IPS-18a (cell line): ENCODE measurements around the gene NRL.
"Not testable (repeated sequence)": the region's sequence is repeated elsewhere in the genome, so short reads cannot be mapped to it uniquely, and the experiment has no call there.

ENCODE experiments used
- H3K27ac ChIP-seq: one replicate; pipeline ENCODE4 v1.5.1; 2013; ENCODE audit warnings: low read length
- H3K27me3 ChIP-seq: one replicate; pipeline ENCODE4 v1.6.1; 2013; ENCODE audit warnings: mild to moderate bottlenecking, low read length; ENCODE audit not compliant: control insufficient read depth, insufficient read depth
- H3K36me3 ChIP-seq: one replicate; pipeline ENCODE4 v1.6.1; 2013; ENCODE audit warnings: low read depth, low read length; ENCODE audit not compliant: control insufficient read depth
- H3K4me1 ChIP-seq: one replicate; pipeline ENCODE4 v1.6.1; 2013; ENCODE audit warnings: low read depth, low read length; ENCODE audit not compliant: control insufficient read depth
- H3K4me3 ChIP-seq: one replicate; pipeline ENCODE4 v1.5.1; 2013; ENCODE audit warnings: low read length
- H3K9ac ChIP-seq: one replicate; pipeline ENCODE4 v1.6.1; 2013; ENCODE audit warnings: mild to moderate bottlenecking, low read length, moderate library complexity
- H3K9me3 ChIP-seq: one replicate; pipeline ENCODE4 v1.6.1; 2013; ENCODE audit warnings: low read depth, low read length; ENCODE audit not compliant: control insufficient read depth

Gene NRL

DNA sequence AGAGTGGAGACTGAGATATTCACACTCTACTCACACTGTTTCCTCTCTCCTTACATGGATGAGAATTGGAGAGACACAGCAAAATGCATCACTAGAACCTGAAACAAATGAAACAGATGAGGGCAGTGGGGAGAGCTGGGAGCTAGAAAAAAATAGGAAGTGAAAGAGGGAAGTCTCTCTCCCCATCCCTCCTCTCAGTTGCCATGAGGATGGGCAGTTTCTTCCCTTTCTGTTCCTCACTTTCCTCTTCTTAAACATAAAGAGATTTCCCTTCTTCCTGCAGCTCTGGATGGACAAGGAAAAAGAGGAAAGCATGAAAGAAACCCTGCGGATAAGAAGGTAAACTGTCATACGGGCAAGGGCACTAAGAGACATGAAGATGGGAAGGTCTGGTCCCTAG, 65.7 kb downstream of the NRL start:
- H3K4me3 ChIP-seq, H3K4me1 ChIP-seq, H3K9ac ChIP-seq, H3K36me3 ChIP-seq, H3K27me3 ChIP-seq, H3K27ac ChIP-seq, H3K9me3 ChIP-seq: not testable (repeated sequence)

DNA sequence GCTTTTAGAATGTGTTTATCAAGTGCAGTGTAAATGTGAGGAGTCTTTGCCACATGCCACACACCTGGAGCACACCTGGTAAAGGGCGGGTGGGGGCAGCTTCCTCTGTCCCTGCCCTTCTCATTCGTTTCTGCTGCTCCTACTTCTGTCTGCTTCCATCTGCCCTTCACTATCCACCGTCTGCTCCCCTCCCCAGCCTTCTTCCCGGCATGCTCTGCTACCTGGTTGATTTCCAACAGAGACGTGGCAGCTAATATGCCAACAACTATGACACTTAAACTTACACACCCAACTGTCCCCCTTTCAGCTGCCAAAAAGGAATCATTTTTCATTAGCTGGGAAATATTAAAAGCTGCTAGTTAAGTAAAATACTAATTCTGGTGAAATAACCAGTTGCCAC, 72.0 kb downstream of the NRL start:
- Histone ChIP-seq H3K4me1 (no peaks in the 10 kb centered on the region), H3K9ac (no peak overlapping the region), H3K4me3 (no peak overlapping the region), H3K27me3 (no peaks in the 10 kb centered on the region), H3K9me3 (no peaks in the 10 kb centered on the region), H3K27ac (no peak overlapping the region), H3K36me3 (no peaks in the 10 kb centered on the region)

DNA sequence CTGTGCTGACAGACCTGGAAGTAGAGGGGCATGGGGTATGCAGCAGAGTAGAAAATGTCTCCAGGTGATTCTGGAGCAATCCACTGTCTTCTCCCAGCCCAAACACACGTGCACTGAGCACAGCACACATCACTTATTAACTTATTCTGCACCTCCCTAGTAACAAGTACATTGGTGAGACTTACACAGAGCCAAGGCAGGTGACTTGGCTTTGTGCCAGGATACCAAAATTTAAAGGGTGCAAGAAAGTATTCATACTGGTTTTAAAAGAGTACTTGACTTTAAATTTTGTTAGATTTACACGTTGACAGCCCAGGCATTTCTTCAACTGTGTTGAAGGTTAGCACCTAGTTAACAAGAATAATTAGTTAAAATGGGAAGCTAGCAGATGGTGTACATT, 74.1 kb downstream of the NRL start:
- Histone ChIP-seq H3K9me3 (no peaks in the 10 kb centered on the region), H3K27me3 (no peaks in the 10 kb centered on the region), H3K9ac (no peak overlapping the region), H3K4me1 (no peaks in the 10 kb centered on the region), H3K36me3 (no peaks in the 10 kb centered on the region), H3K4me3 (no peak overlapping the region), H3K27ac (no peak overlapping the region)

DNA sequence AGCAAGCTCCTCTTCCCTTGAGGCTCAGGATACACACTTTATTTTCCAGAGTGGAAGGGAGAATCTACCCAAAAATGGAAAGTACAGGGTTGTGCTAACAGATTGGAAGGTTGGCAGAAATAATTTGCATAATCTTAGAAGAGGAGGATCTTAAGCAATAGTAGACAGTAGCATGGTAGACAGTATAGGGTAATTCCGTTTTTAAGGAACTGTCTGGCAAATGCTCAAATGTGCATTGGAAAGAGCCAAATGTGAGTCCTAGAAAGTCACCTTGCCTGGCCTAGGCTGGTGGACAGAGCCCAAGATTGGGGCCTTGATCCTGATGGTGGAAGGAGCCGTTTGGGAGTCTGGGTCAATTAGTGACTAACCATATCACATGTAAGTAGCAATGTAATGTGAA, 76.1 kb downstream of the NRL start:
- no peaks in the 10 kb centered on the region for H3K4me1 ChIP-seq
- no peaks in the 10 kb centered on the region for H3K9me3 ChIP-seq
- no peaks in the 10 kb centered on the region for H3K27me3 ChIP-seq
- H3K4me3 ChIP-seq, result no peak overlapping the region
- no peak overlapping the region for H3K27ac ChIP-seq
- no peaks in the 10 kb centered on the region for H3K36me3 ChIP-seq
- H3K9ac ChIP-seq, result no peak overlapping the region

DNA sequence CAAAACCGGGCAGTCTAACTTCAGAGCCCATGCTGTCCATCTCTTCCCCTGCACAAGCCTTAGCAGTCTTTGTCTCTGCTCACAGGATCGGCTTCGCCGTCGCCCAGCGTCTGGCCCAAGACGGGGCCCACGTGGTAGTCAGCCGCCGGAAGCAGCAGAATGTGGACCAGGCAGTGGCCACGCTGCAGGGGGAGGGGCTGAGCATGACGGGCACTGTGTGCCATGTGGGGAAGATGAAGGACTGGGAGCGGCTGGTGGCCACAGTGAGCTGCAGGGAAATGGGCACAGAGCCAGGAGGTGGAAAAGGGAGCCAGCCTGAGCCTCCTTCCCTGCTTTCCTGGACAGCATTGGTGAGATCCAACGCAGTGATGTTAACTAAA, 77.1 kb downstream of the NRL start:
- H3K4me1 ChIP-seq, result no peaks in the 10 kb centered on the region
- no peak overlapping the region for H3K9ac ChIP-seq
- no peak overlapping the region for H3K27ac ChIP-seq
- H3K9me3 ChIP-seq, result no peaks in the 10 kb centered on the region
- H3K27me3 ChIP-seq, result no peaks in the 10 kb centered on the region
- no peak overlapping the region for H3K4me3 ChIP-seq
- no peaks in the 10 kb centered on the region for H3K36me3 ChIP-seq

- H3K27ac ChIP-seq, H3K36me3 ChIP-seq, H3K9ac ChIP-seq, H3K27me3 ChIP-seq, H3K4me1 ChIP-seq, H3K9me3 ChIP-seq: not testable (repeated sequence)
- peak overlapping the region; percentile 81 for H3K4me3 ChIP-seq
Observed at GRCh38 chr14:24036963-24037657, 77.6 kb downstream of the NRL start.

GRCh38 chr14:24036169-24036962, 78.4 kb downstream of the NRL start:
- peak overlapping the region; percentile 81 for H3K4me3 ChIP-seq
- H3K9ac ChIP-seq, result peak overlapping the region; percentile 74
- no peaks in the 10 kb centered on the region for H3K4me1 ChIP-seq
- H3K9me3 ChIP-seq, result no peaks in the 10 kb centered on the region
- H3K36me3 ChIP-seq, result no peaks in the 10 kb centered on the region
- no peak overlapping the region for H3K27ac ChIP-seq
- H3K27me3 ChIP-seq, result no peaks in the 10 kb centered on the region

GRCh38 chr14:24035769-24036168, 79.0 kb downstream of the NRL start:
- peak overlapping the region; percentile 81 for H3K4me3 ChIP-seq
- H3K9me3 ChIP-seq, H3K4me1 ChIP-seq, H3K27me3 ChIP-seq, H3K36me3 ChIP-seq, H3K27ac ChIP-seq, H3K9ac ChIP-seq: not testable (repeated sequence)

- Histone ChIP-seq H3K4me1 (no peaks in the 10 kb centered on the region), H3K27ac (no peak overlapping the region), H3K9ac (no peak overlapping the region), H3K9me3 (no peaks in the 10 kb centered on the region), H3K27me3 (no peaks in the 10 kb centered on the region), H3K36me3 (no peaks in the 10 kb centered on the region), H3K4me3 (no peak overlapping the region)
Observed at GRCh38 chr14:24032727-24033418, 81.9 kb downstream of the NRL start.

DNA sequence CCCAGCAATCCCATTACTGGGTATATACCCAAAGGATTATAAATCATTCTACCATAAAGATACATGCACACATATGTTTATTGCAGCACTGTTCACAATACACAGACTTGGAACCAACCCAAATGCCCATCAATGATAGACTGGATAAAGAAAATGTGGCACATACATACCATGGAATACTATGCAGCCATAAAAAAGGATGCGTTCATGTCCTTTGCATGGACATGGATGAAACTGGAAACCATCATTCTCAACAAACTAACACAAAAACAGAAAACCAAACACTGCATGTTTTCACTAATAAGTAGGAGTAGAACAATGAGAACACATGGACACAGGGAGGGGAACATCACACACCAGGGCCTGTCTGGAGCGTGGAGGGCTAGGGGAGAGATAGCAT, 83.4 kb downstream of the NRL start:
- not testable (repeated sequence) for H3K9me3 ChIP-seq, H3K27me3 ChIP-seq, H3K36me3 ChIP-seq, H3K4me1 ChIP-seq, H3K27ac ChIP-seq, H3K4me3 ChIP-seq, H3K9ac ChIP-seq

DNA sequence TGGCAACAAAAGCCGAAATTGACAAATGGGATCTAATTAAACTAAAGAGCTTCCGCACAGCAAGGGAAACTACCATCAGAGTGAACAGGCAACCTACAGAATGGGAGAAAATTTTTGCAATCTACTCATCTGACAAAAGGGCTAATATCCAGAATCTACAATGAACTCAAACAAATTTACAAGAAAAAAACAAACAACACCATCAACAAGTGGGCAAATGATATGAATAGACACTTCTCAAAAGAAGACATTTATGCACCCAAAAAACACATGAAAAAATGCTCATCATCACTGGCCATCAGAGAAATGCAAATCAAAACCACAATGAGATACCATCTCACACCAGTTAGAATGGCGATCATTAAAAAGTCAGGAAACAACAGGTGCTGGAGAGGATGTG, 85.1 kb downstream of the NRL start:
- not testable (repeated sequence) for H3K9me3 ChIP-seq, H3K4me1 ChIP-seq, H3K27ac ChIP-seq, H3K27me3 ChIP-seq, H3K9ac ChIP-seq, H3K36me3 ChIP-seq, H3K4me3 ChIP-seq
